MM.1S (cell line): ENCODE data around the gene KDM4B.

Experiments
- DNase-seq: peaks from one replicate; pipeline ENCODE4 v3.0.0-alpha.2; 2015
- H2AFZ ChIP-seq: fragments of 300-600 bp; sonication (generic); 2 replicates; pipeline ENCODE4 v1.6.0; 2016; ENCODE audit warnings: antibody characterized with exemption, low read length
- H3F3A ChIP-seq: fragments of 300-600 bp; sonication (generic); 2 replicates; pipeline ENCODE4 v1.6.1; 2016; ENCODE audit warnings: mild to moderate bottlenecking, antibody characterized with exemption, low read length, moderate library complexity, mixed read lengths; ENCODE audit not compliant: insufficient read depth
- H3K27ac ChIP-seq: fragments of 300-600 bp; sonication (generic); 2 replicates; pipeline ENCODE4 v1.5.1; 2016; ENCODE audit warnings: mild to moderate bottlenecking, low read length
- H3K27me3 ChIP-seq: fragments of 300-600 bp; sonication (generic); replicated peaks from 2 replicates; pipeline ENCODE4 v1.6.0; 2016; ENCODE audit warnings: low read length; ENCODE audit not compliant: insufficient read depth
- H3K36me3 ChIP-seq: fragments of 300-600 bp; sonication (generic); replicated peaks from 2 replicates; pipeline ENCODE4 v1.6.1; 2016; ENCODE audit warnings: mild to moderate bottlenecking, low read length, mixed read lengths; ENCODE audit not compliant: insufficient read depth
- H3K4me1 ChIP-seq: fragments of 300-600 bp; sonication (generic); 2 replicates; pipeline ENCODE4 v1.6.1; 2016; ENCODE audit warnings: low read length, mixed read lengths
- H3K4me2 ChIP-seq: fragments of 300-600 bp; sonication (generic); 2 replicates; pipeline ENCODE4 v1.6.0; 2016; ENCODE audit warnings: low read depth, low read length
- H3K4me3 ChIP-seq: fragments of 300-600 bp; sonication (generic); 2 replicates; pipeline ENCODE4 v1.5.1; 2016; ENCODE audit warnings: low read length, mixed read lengths
- H3K79me2 ChIP-seq: fragments of 300-600 bp; sonication (generic); 2 replicates; pipeline ENCODE4 v1.6.1; 2016; ENCODE audit warnings: mixed run types, low read length, mixed read lengths
- H3K9ac ChIP-seq: fragments of 300-600 bp; sonication (generic); 2 replicates; pipeline ENCODE4 v1.6.1; 2016; ENCODE audit warnings: low read length, mixed read lengths
- H3K9me2 ChIP-seq: fragments of 300-600 bp; sonication (generic); replicated peaks from 2 replicates; pipeline ENCODE4 v1.6.1; 2016; ENCODE audit warnings: mild to moderate bottlenecking, low read length, mixed read lengths; ENCODE audit not compliant: insufficient read depth
- H3K9me3 ChIP-seq: fragments of 300-600 bp; sonication (generic); replicated peaks from 2 replicates; pipeline ENCODE4 v1.6.1; 2016; ENCODE audit warnings: mild to moderate bottlenecking, low read length, mixed read lengths; ENCODE audit not compliant: insufficient read depth
- H4K20me1 ChIP-seq: fragments of 300-600 bp; sonication (generic); 2 replicates; pipeline ENCODE4 v1.6.1; 2016; ENCODE audit warnings: mild to moderate bottlenecking, low read length, moderate library complexity, mixed read lengths; ENCODE audit not compliant: insufficient read depth
- CTCF ChIP-seq: fragments of 300-600 bp; sonication (generic); IDR thresholded peaks from 2 replicates; pipeline ENCODE4 v1.5.1; 2016; ENCODE audit warnings: antibody characterized with exemption, low read length, mixed read lengths
- EZH2 ChIP-seq: fragments of 300-600 bp; sonication (generic); optimal IDR thresholded peaks from 2 replicates; pipeline ENCODE3; 2017; ENCODE audit warnings: low read depth, mild to moderate bottlenecking, antibody characterized with exemption, low read length, mixed read lengths
- EZH2phosphoT487 ChIP-seq: fragments of 300-600 bp; sonication (generic); IDR thresholded peaks from 2 replicates; pipeline ENCODE4 v1.6.1; 2018; ENCODE audit warnings: antibody characterized with exemption, low read length

The KDM4B gene

GRCh38 chr19:5016781-5017180, 47.9 kb downstream of the KDM4B start:
- no peak overlapping the region for H3K4me2 ChIP-seq
- H4K20me1 ChIP-seq, result no peaks in the 10 kb centered on the region
- H3K27ac ChIP-seq, result no peak overlapping the region

GRCh38 chr19:5017235-5017634, 48.3 kb downstream of the KDM4B start:
- Histone ChIP-seq H3K4me2 (no peak overlapping the region), H3K79me2 (peaks cover 59% of the 10 kb centered on the region), H3K9me3 (no peaks in the 10 kb centered on the region), H3K9me2 (no peaks in the 10 kb centered on the region), H4K20me1 (no peaks in the 10 kb centered on the region), H2AFZ (no peak overlapping the region), H3K9ac (no peak overlapping the region), H3F3A (no peaks in the 10 kb centered on the region), H3K27me3 (no peaks in the 10 kb centered on the region), H3K27ac (no peak overlapping the region), H3K4me1 (no peaks in the 10 kb centered on the region), H3K36me3 (no peaks in the 10 kb centered on the region; the same call in 1 of the 2 replicates), H3K4me3 (no peak overlapping the region)
- DNase-seq, result no peak
- TF ChIP-seq EZH2, result no peak
- TF ChIP-seq CTCF, result no peak
- TF ChIP-seq EZH2phosphoT487, result no peak

More at GRCh38 chr19:5016781-5017180, 47.9 kb downstream of the KDM4B start:
- H3K4me3 ChIP-seq, result no peak overlapping the region
- no peaks in the 10 kb centered on the region for H3K9me2 ChIP-seq
- H2AFZ ChIP-seq, result no peak overlapping the region
- peaks cover 59% of the 10 kb centered on the region for H3K79me2 ChIP-seq
- H3K27me3 ChIP-seq, result no peaks in the 10 kb centered on the region
- H3K4me1 ChIP-seq, result no peaks in the 10 kb centered on the region
- H3F3A ChIP-seq, result no peaks in the 10 kb centered on the region
- H3K9me3 ChIP-seq, result no peaks in the 10 kb centered on the region
- DNase-seq, result no peak
- TF ChIP-seq EZH2, result no peak
- no peak for TF ChIP-seq CTCF
- TF ChIP-seq EZH2phosphoT487, result no peak
- H3K36me3 ChIP-seq, result no peaks in the 10 kb centered on the region; the same call in 1 of the 2 replicates
- no peak overlapping the region for H3K9ac ChIP-seq

- Histone ChIP-seq H3F3A (no peaks in the 10 kb centered on the region), H3K4me1 (no peaks in the 10 kb centered on the region), H4K20me1 (no peaks in the 10 kb centered on the region), H3K27ac (no peak overlapping the region), H3K4me2 (no peak overlapping the region), H3K4me3 (no peak overlapping the region), H3K9ac (no peak overlapping the region), H3K36me3 (no peaks in the 10 kb centered on the region; the same call in 1 of the 2 replicates), H3K9me3 (no peaks in the 10 kb centered on the region), H3K27me3 (no peaks in the 10 kb centered on the region), H3K9me2 (no peaks in the 10 kb centered on the region), H3K79me2 (peaks cover 59% of the 10 kb centered on the region), H2AFZ (no peak overlapping the region)
- TF ChIP-seq EZH2 (no peak), CTCF (no peak), EZH2phosphoT487 (no peak)
- DNase-seq, result no peak
These were observed 49.5 kb downstream of the KDM4B start for GRCh38 chr19:5018224-5019015.
